Suppressor macrophage (primary cell): Measurements from ENCODE around the gene KCNN1.

Experiments used
- DNase-seq, 4 experiments: peaks; one replicate each; pipeline ENCODE4 v3.0.0-alpha.2; 2020 to 2022

Gene KCNN1

DNA sequence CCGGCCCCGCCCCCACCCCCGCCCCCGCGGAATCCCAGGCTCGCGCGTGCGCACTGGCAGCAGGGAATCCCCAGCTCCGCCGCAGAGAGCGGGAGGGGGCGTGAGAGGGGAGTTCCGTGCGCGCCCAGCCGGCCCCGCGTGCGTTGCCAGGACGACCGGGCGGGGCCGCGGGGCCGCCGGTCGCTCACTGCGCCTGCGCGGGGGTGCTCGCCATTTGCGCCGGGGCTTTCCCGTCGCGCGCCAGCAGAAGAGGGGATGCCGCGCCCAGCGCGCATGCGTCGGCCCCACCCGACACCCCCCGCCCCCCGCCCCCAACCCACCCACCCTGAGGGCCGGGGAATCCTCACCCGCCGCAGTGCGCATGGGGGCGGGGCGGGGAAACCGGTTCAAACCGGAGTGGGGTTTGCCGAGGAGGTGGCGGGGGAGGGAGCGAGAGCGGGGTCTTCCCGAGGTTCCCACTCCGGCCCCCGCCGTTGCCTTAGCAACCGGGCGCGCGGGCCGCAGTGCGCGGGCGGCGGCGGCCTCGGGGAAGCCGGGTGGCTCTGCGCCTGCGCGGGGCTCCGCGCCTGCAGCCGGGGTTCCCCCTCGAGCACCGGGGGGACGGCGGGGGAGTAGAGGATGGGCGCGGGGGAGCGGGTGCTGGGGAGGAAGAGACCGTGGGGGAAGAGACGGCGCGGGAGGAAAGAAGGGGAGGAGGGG lies 18.9 kb upstream of the KCNN1 start:
- DNase-seq, result peak; percentile 96 to 98 (median 98)

- no peak for DNase-seq
These were observed 18.4 kb upstream of the KCNN1 start for GRCh38 chr19:17948514-17948900.

- no peak for DNase-seq
These were observed 17.7 kb upstream of the KCNN1 start for GRCh38 chr19:17948931-17949930.

GRCh38 chr19:17949956-17950309 lies 17.0 kb upstream of the KCNN1 start:
- DNase-seq, result no peak

DNA sequence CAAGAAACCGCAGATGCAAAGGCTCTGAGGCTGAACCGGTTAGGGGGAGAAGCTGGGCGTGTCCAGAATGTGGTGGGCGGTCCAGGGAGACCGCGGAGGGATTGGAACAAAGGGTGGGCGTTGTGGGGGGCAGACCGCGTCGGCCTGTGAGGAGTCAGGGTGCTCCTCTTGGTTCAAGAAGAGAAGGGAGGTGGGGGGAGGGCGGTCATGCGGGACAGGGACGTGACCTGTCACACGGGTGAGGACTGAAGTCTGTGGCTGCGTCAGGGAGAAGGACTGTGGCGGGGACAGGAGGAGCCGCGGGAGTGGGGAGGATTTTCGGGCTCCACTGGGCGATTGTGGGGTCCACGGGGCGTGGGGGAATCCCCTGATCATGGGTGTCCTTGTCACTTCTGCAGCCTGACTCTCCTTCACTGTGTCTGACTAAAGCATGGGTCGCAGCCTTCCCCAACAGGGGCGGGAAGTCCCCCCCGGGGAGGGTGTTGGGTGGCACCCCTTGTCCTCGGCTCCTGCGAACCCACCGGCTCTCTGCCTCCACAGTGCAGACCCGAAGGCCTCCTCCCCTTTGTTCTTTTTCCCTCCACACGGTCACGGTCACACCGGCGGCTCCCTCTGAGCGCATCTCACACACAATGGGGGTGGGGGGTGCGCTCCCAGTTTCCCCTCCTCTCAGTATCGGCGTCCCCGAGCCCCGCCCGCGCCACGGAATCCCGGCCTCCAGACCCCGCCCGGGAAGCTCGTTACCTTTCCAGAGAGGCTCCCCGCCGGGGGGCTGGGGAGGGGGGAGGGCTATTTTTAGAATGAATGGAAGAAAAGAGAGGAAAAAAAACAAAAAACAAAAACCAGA lies 16.4 kb upstream of the KCNN1 start:
- DNase-seq, result peak in 3 of 4 experiments; percentile 34 to 47 (median 44)

GRCh38 chr19:17951157-17951989 lies 15.5 kb upstream of the KCNN1 start:
- peak; percentile 38 to 64 (median 56) for DNase-seq

DNA sequence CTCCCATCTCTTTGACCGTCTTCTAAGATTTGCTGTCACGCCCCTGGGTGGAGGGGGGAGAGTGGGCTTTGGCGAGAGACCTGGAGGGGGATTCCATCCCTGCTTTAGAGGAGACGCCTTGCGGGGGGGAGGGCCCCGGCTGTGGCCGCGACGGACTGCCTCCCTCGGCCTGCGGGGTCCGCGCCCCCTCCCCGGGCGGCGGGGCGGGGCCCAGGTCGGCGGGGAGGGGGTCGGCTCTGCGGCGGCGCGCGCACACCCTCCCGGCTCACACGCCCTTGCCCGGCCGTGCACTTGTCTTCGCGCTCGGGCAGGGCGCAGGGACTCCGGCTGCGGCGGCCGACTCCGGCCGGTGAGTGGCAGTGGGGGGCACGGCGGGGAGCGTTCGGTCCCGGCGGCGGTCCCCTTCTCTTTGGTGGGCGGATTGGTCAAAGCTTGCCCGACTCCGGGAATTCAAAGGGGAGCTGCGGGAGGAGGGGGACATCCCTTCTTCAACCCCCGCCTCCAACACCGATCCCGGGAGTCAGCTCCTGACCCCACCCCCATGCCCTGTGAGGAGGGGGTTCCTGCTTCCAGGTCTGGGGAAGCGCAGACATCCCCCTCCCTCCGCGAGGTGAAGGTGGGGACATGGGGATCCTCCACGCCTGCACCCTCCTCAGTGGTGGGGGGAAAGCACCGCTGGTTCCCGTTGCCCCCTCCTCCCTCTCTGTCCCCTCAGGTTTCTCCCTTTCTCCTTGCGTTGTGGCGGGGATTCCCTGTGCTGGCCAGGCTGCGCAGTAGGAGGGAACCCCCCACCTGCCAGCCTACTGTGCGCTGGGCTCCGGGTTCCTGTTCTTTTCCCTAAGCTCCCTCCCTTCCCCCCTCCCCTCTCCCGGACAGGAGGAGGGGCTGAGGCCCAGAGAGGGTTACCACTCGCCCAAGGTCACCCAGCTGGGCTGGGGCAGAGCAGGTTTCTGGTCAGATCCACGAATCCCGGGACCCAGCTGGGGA lies 14.6 kb upstream of the KCNN1 start:
- DNase-seq, result peak in 1 of 4 experiments; percentile 30

DNA sequence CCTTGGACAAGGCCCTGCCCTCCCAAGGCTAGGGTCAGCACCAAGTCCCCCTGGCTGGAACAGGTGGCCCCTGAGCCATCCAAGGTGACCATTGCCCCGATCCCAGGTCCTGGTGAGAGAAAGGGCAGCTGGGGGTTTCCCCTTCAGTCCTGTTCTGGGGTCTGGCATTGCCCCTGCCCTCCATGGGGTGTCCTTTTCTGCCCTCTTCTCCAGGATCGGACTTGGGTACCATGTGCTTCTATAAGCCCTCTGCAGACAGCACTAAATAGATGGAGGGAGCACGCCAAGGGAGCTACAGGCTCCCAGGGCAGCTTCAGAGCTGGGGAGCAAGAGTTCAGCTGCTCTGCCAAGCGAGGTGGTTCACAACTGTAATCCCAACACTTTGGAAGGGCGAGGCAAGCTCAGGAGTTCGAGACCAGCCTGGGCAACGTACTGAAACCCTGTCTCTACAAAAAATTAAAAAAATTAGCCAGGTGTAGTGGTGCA lies 13.5 kb upstream of the KCNN1 start:
- DNase-seq, result no peak

DNA sequence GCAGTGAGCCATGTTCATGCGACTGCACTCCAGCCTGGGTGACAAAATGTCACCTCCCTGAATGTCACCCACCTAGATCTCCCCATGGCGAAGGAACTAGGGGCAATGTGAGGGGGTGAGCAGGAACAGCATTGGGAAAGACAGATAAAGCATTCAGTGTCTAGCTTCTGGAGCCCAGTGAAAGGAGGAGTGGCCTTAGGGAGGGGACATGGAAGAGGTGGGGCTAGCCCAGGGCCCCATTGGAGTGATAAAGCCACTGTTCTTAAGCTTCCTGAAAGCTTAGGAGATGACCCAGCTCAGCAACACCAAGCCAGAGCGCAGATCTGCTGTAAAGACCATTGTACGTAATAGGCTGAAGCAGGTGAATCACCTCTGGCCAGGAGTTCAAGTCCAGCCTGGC lies 13.0 kb upstream of the KCNN1 start:
- no peak for DNase-seq

- DNase-seq, result no peak
These were observed 12.5 kb upstream of the KCNN1 start for GRCh38 chr19:17954401-17954800.

GRCh38 chr19:17957149-17957849 lies 9.6 kb upstream of the KCNN1 start:
- DNase-seq, result peak in 2 of 4 experiments; percentile 28 to 29

GRCh38 chr19:17957885-17958284 lies 9.0 kb upstream of the KCNN1 start:
- no peak for DNase-seq

GRCh38 chr19:17963936-17964691 lies 2.8 kb upstream of the KCNN1 start:
- no peak for DNase-seq

GRCh38 chr19:17965370-17966128 lies 1.4 kb upstream of the KCNN1 start:
- DNase-seq, result no peak

DNA sequence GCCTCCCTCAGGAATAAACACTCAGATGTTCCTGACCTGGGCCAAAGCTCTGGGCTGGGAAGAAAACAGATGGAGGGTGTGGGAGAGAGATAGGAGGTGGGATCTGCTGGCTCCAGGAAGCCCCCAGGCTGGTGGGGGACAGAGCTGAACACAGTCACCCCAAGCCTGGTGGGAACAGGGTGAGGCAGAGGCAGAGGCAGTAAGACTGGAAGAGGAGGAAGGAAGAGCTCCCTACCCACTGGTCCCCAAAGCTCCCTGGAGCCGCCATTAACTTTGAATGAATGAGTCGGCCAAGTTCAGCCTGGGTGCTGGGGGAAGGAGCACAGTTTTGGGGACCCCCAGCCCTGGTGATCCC lies 801 bp upstream of the KCNN1 start:
- DNase-seq, result no peak

GRCh38 chr19:17967257-17968051 lies 547 bp downstream of the KCNN1 start:
- DNase-seq, result no peak

- DNase-seq, result no peak
These were observed 1.5 kb downstream of the KCNN1 start for GRCh38 chr19:17968362-17968761.
